OCI-LY3 (cell line): ENCODE data around the gene CISD1.
"Not testable (repeated sequence)": the region's sequence is repeated elsewhere in the genome, so short reads cannot be mapped to it uniquely, and the experiment has no call there.

ENCODE experiments used
- CTCF ChIP-seq: fragments of 200-600, 300-600 bp; sonication (generic); IDR thresholded peaks from 2 replicates; pipeline ENCODE4 v1.5.1; 2014; ENCODE audit warnings: antibody characterized with exemption, low read length, low read depth
- EZH2phosphoT487 ChIP-seq: fragments of 200-600 bp; shearing (Covaris generic); IDR thresholded peaks from 2 replicates; pipeline ENCODE4 v1.6.1; 2018; ENCODE audit warnings: antibody characterized with exemption, mixed run types, low read depth

- TF ChIP-seq CTCF, EZH2phosphoT487: not testable (repeated sequence)
These were observed 25.2 kb upstream of the CISD1 start for GRCh38 chr10:58243801-58244200.
